Natural killer cell (primary cell): ENCODE results near the gene SAMD8. TPM values are rescaled to one million over a fixed set of nuclear protein-coding genes. Genes with fewer than 3 reads are reported as not detected.

Experiments used
- ATAC-seq, 3 donors: fragments of 150-1000 bp in 2 of 3; fragments of 200-7000 bp in 1 of 3; cut with Tn5 transposase; 1 replicate in 1 of 3; 2 replicates in 2 of 3; pipeline ENCODE4 v1.10.0; 2021; ENCODE audit warnings: mild to moderate bottlenecking in 2 of 3, moderate library complexity in 2 of 3
- DNase-seq, 2 donors: peaks; one replicate each; pipeline versions ENCODE4 v3.0.0 to v3.0.0-alpha.2; 2013 to 2021; ENCODE audit warnings: mixed read lengths in 1 of 2
- H3K27ac ChIP-seq: one replicate; pipeline ENCODE4 v1.5.1; 2013; ENCODE audit warnings: mild to moderate bottlenecking, low read length
- H3K27me3 ChIP-seq: one replicate; pipeline ENCODE4 v1.6.1; 2013; ENCODE audit warnings: low read length; ENCODE audit not compliant: control insufficient read depth, insufficient read depth
- H3K36me3 ChIP-seq: one replicate; pipeline ENCODE4 v1.6.1; 2013; ENCODE audit warnings: low read length; ENCODE audit not compliant: control insufficient read depth, insufficient read depth
- H3K4me1 ChIP-seq: one replicate; pipeline ENCODE4 v1.6.1; 2013; ENCODE audit warnings: low read length; ENCODE audit not compliant: control insufficient read depth, insufficient read depth
- H3K4me3 ChIP-seq: one replicate; pipeline ENCODE4 v1.5.1; 2013; ENCODE audit warnings: low read length
- H3K9me3 ChIP-seq: one replicate; pipeline ENCODE4 v1.6.1; 2013; ENCODE audit warnings: low read length; ENCODE audit not compliant: control insufficient read depth, insufficient read depth
- H3K27ac Mint-ChIP-seq, 2 donors: one replicate each; pipeline ENCODE4 v1.8.0; 2022; ENCODE audit warnings: mild to moderate bottlenecking in 2 of 2, mixed read lengths in 2 of 2, moderate library complexity in 1 of 2
- H3K27me3 Mint-ChIP-seq, 2 donors: one replicate each; pipeline ENCODE4 v1.8.0; 2022; ENCODE audit warnings: low read depth in 2 of 2, mixed read lengths in 2 of 2
- H3K36me3 Mint-ChIP-seq: one replicate; pipeline ENCODE4 v1.8.0; 2022; ENCODE audit warnings: mixed read lengths
- H3K4me1 Mint-ChIP-seq, 2 donors: one replicate each; pipeline ENCODE4 v1.8.0; 2022; ENCODE audit warnings: mixed read lengths in 2 of 2
- H3K4me3 Mint-ChIP-seq: one replicate; pipeline ENCODE4 v1.8.0; 2022; ENCODE audit warnings: mild to moderate bottlenecking, moderate library complexity, mixed read lengths
- H3K9me3 Mint-ChIP-seq, 2 donors: one replicate each; pipeline ENCODE4 v1.8.0; 2022; ENCODE audit warnings: mixed read lengths in 2 of 2
- CTCF ChIP-seq: fragments of 200-600 bp; IDR thresholded peaks from one replicate; pipeline ENCODE4 v1.8.0; 2022; ENCODE audit warnings: antibody characterized with exemption
- WGBS: methylation state at CpG from one replicate; pipeline ENCODE4 v1.1.7; 2013; ENCODE audit warnings: missing lambda C conversion rate; ENCODE audit not compliant: insufficient coverage; 5-methylcytosine and 5-hydroxymethylcytosine counted together
- intact Hi-C: fragments of 100-400 bp; cut with micrococcal nuclease; formaldehyde crosslinking; loops from one replicate; pipeline ENCODE4 v1.14.2; 2022
- total RNA-seq, 4 donors: library from RNA; stranded (reverse); fragments of 120-200 nt in 1 of 4; gene quantifications; one replicate each; pipeline versions ENCODE4 v1.2.3 to v1.2.4, GENCODE V29; 2013 to 2022

Gene SAMD8
- total RNA-seq, 3 donors from 2014 or later (not counting 1 experiment from before 2014, with no cell fraction given): 26.6 to 30.9 (median 29.6) TPM

GRCh38 chr10:75068523-75068922 lies 42.9 kb upstream of the SAMD8 start:
- H3K27me3 Mint-ChIP-seq: no peaks in the 10 kb centered on the region
- H3K27ac Mint-ChIP-seq: no peak overlapping the region
- no peak overlapping the region for H3K4me3 Mint-ChIP-seq

GRCh38 chr10:75070476-75070875 lies 41.0 kb upstream of the SAMD8 start:
- no peaks in the 10 kb centered on the region for H3K9me3 Mint-ChIP-seq
- no peak for TF ChIP-seq CTCF
- DNase-seq (no peak), ATAC-seq (no peak)
- H3K4me3 Mint-ChIP-seq: no peak overlapping the region
- WGBS: 94% methylated on average over 11 of the region's 11 CpGs
- Histone ChIP-seq H3K27me3 (no peaks in the 10 kb centered on the region), H3K4me1 (peaks cover 14% of the 10 kb centered on the region), H3K36me3 (no peaks in the 10 kb centered on the region), H3K4me3 (no peak overlapping the region), H3K27ac (no peak overlapping the region), H3K9me3 (no peaks in the 10 kb centered on the region)
- peaks cover 13 to 19% of the 10 kb centered on the region in 2 donors for H3K4me1 Mint-ChIP-seq
- H3K27me3 Mint-ChIP-seq: no peaks in the 10 kb centered on the region
- intact Hi-C loops: no loop called here
- H3K36me3 Mint-ChIP-seq: no peaks in the 10 kb centered on the region
- no peak overlapping the region for H3K27ac Mint-ChIP-seq

More at GRCh38 chr10:75068523-75068922, 42.9 kb upstream of the SAMD8 start:
- H3K9me3 Mint-ChIP-seq: no peaks in the 10 kb centered on the region
- no peak for TF ChIP-seq CTCF
- 75% methylated on average over 2 of the region's 6 CpGs for WGBS
- H3K4me1 Mint-ChIP-seq: no peaks in the 10 kb centered on the region
- intact Hi-C loops: no loop called here
- peaks cover 1% of the 10 kb centered on the region for H3K4me1 ChIP-seq
- no peaks in the 10 kb centered on the region for H3K36me3 ChIP-seq
- no peaks in the 10 kb centered on the region for H3K27me3 ChIP-seq
- H3K27ac ChIP-seq: no peak overlapping the region
- DNase-seq: no peak
- ATAC-seq: no peak
- no peaks in the 10 kb centered on the region for H3K9me3 ChIP-seq
- no peaks in the 10 kb centered on the region for H3K36me3 Mint-ChIP-seq
- no peak overlapping the region for H3K4me3 ChIP-seq

GRCh38 chr10:75070961-75071428 lies 40.5 kb upstream of the SAMD8 start:
- no peak overlapping the region for H3K27ac Mint-ChIP-seq
- intact Hi-C loops: no loop called here
- no peak for ATAC-seq
- Histone ChIP-seq H3K4me3 (no peak overlapping the region), H3K27me3 (no peaks in the 10 kb centered on the region), H3K36me3 (no peaks in the 10 kb centered on the region), H3K27ac (no peak overlapping the region), H3K4me1 (peaks cover 14% of the 10 kb centered on the region), H3K9me3 (no peaks in the 10 kb centered on the region)
- no peaks in the 10 kb centered on the region for H3K36me3 Mint-ChIP-seq
- WGBS: 67% methylated on average over 7 of the region's 7 CpGs
- no peak for TF ChIP-seq CTCF
- no peak for DNase-seq
- no peaks in the 10 kb centered on the region for H3K9me3 Mint-ChIP-seq
- H3K4me3 Mint-ChIP-seq: no peak overlapping the region
- peaks cover 13 to 20% of the 10 kb centered on the region in 2 donors for H3K4me1 Mint-ChIP-seq
- H3K27me3 Mint-ChIP-seq: no peaks in the 10 kb centered on the region

- no peaks in the 10 kb centered on the region for H3K36me3 Mint-ChIP-seq
- no peak for TF ChIP-seq CTCF
- DNase-seq (no peak), ATAC-seq (no peak)
- H3K27ac ChIP-seq: no peak overlapping the region
- no peak overlapping the region for H3K4me3 Mint-ChIP-seq
- intact Hi-C loops: no loop called here
- H3K4me3 ChIP-seq: no peak overlapping the region
- H3K4me1 ChIP-seq: peaks cover 14% of the 10 kb centered on the region
- no peaks in the 10 kb centered on the region for H3K9me3 ChIP-seq
- no peaks in the 10 kb centered on the region for H3K27me3 Mint-ChIP-seq
- no peak overlapping the region for H3K27ac Mint-ChIP-seq
- no peaks in the 10 kb centered on the region for H3K9me3 Mint-ChIP-seq
- WGBS: 95% methylated on average over 14 of the region's 14 CpGs
- H3K4me1 Mint-ChIP-seq: peaks cover 13 to 20% of the 10 kb centered on the region in 2 donors
- no peaks in the 10 kb centered on the region for H3K27me3 ChIP-seq
- H3K36me3 ChIP-seq: no peaks in the 10 kb centered on the region
These were observed 39.7 kb upstream of the SAMD8 start for GRCh38 chr10:75071756-75072155.
